ENCODE data around the gene COL11A2.

The COL11A2 gene

GRCh38 chr6:33198853-33199436 lies 6.7 kb upstream of the COL11A2 start:
- TF ChIP-seq POLR2AphosphoS5 (IDR thresholded peaks at IDR 0.05; ENCODE audit: borderline replicate concordance, low read depth, low read length) = no peak
- TF ChIP-seq EZH2 (IDR thresholded peaks at IDR 0.05) = no peak
- no peak for TF ChIP-seq FOXP2 (optimal IDR thresholded peaks at IDR 0.05; ENCODE audit: control extremely low read depth, extremely low read length, insufficient read depth)
- Histone ChIP-seq H3K4me3 (peak overlapping the region; percentile 90), H3K9ac (ENCODE audit: insufficient read length) (peak overlapping the region; percentile 97), H3K36me3 (ENCODE audit: insufficient read depth, low read length) (peaks cover 56% of the 10 kb centered on the region), H3K9me3 (ENCODE audit: low read depth, low read length) (no peaks in the 10 kb centered on the region), H3K27ac (no peak overlapping the region)
- DNase-seq (ENCODE audit: low read depth, low spot score) = no peak

GRCh38 chr6:33198159-33198852 lies 6.0 kb upstream of the COL11A2 start:
- Histone ChIP-seq H3K9ac (ENCODE audit: insufficient read length) (no peak overlapping the region), H3K27ac (no peak overlapping the region; the same call in 1 of the 2 replicates), H3K4me3 (no peak overlapping the region), H3K36me3 (ENCODE audit: insufficient read depth, low read length) (peaks cover 51% of the 10 kb centered on the region), H3K9me3 (ENCODE audit: low read depth, low read length) (no peaks in the 10 kb centered on the region)
- TF ChIP-seq POLR2AphosphoS5 (IDR thresholded peaks at IDR 0.05; ENCODE audit: borderline replicate concordance, low read depth, low read length) (no peak), FOXP2 (optimal IDR thresholded peaks at IDR 0.05; ENCODE audit: control extremely low read depth, extremely low read length, insufficient read depth) (no peak), EZH2 (IDR thresholded peaks at IDR 0.05) (no peak)
- DNase-seq (ENCODE audit: low read depth, low spot score) = no peak

GRCh38 chr6:33197431-33198048 lies 5.3 kb upstream of the COL11A2 start:
- TF ChIP-seq POLR2AphosphoS5 (IDR thresholded peaks at IDR 0.05; ENCODE audit: borderline replicate concordance, low read depth, low read length) = no peak
- no peak for TF ChIP-seq EZH2 (IDR thresholded peaks at IDR 0.05)
- no peak for TF ChIP-seq FOXP2 (optimal IDR thresholded peaks at IDR 0.05; ENCODE audit: control extremely low read depth, extremely low read length, insufficient read depth)
- peaks cover 43% of the 10 kb centered on the region for H3K36me3 ChIP-seq (ENCODE audit: insufficient read depth, low read length)
- H3K9ac ChIP-seq (ENCODE audit: insufficient read length) = no peak overlapping the region
- no peak overlapping the region; the same call in 1 of the 2 replicates for H3K27ac ChIP-seq
- H3K4me3 ChIP-seq = no peak overlapping the region
- H3K9me3 ChIP-seq (ENCODE audit: low read depth, low read length) = no peaks in the 10 kb centered on the region
- no peak for DNase-seq (ENCODE audit: low read depth, low spot score)

GRCh38 chr6:33195304-33196165 lies 3.3 kb upstream of the COL11A2 start:
- Histone ChIP-seq H3K9ac (ENCODE audit: insufficient read length) (no peak overlapping the region), H3K36me3 (ENCODE audit: insufficient read depth, low read length) (peaks cover 30% of the 10 kb centered on the region), H3K9me3 (ENCODE audit: low read depth, low read length) (no peaks in the 10 kb centered on the region), H3K4me3 (no peak overlapping the region), H3K27ac (no peak overlapping the region)
- no peak for DNase-seq (ENCODE audit: low read depth, low spot score)
- no peak for TF ChIP-seq FOXP2 (optimal IDR thresholded peaks at IDR 0.05; ENCODE audit: control extremely low read depth, extremely low read length, insufficient read depth)
- no peak for TF ChIP-seq POLR2AphosphoS5 (IDR thresholded peaks at IDR 0.05; ENCODE audit: borderline replicate concordance, low read depth, low read length)
- TF ChIP-seq EZH2 (IDR thresholded peaks at IDR 0.05) = no peak

- DNase-seq (ENCODE audit: low read depth, low spot score) = no peak
- H3K9me3 ChIP-seq (ENCODE audit: low read depth, low read length) = no peaks in the 10 kb centered on the region
Observed at GRCh38 chr6:33194431-33194979, 2.2 kb upstream of the COL11A2 start.

GRCh38 chr6:33193619-33194018 lies 1.4 kb upstream of the COL11A2 start:
- H3K4me3 ChIP-seq = no peak overlapping the region
- no peak overlapping the region for H3K27ac ChIP-seq
- H3K36me3 ChIP-seq (ENCODE audit: insufficient read depth, low read length) = peaks cover 30% of the 10 kb centered on the region
- no peaks in the 10 kb centered on the region for H3K9me3 ChIP-seq (ENCODE audit: low read depth, low read length)
- no peak for TF ChIP-seq FOXP2 (optimal IDR thresholded peaks at IDR 0.05; ENCODE audit: control extremely low read depth, extremely low read length, insufficient read depth)
- no peak for TF ChIP-seq EZH2 (IDR thresholded peaks at IDR 0.05)
- no peak for TF ChIP-seq POLR2AphosphoS5 (IDR thresholded peaks at IDR 0.05; ENCODE audit: borderline replicate concordance, low read depth, low read length)
- no peak for DNase-seq (ENCODE audit: low read depth, low spot score)
- no peak overlapping the region for H3K9ac ChIP-seq (ENCODE audit: insufficient read length)

More at GRCh38 chr6:33194431-33194979, 2.2 kb upstream of the COL11A2 start:
- Histone ChIP-seq H3K36me3 (ENCODE audit: insufficient read depth, low read length) (peaks cover 30% of the 10 kb centered on the region), H3K9ac (ENCODE audit: insufficient read length) (no peak overlapping the region), H3K4me3 (no peak overlapping the region), H3K27ac (no peak overlapping the region)
- TF ChIP-seq EZH2 (IDR thresholded peaks at IDR 0.05) (no peak), FOXP2 (optimal IDR thresholded peaks at IDR 0.05; ENCODE audit: control extremely low read depth, extremely low read length, insufficient read depth) (no peak), POLR2AphosphoS5 (IDR thresholded peaks at IDR 0.05; ENCODE audit: borderline replicate concordance, low read depth, low read length) (no peak)

GRCh38 chr6:33192671-33193602 lies 670 bp upstream of the COL11A2 start:
- H3K4me3 ChIP-seq = peak overlapping the region; percentile 3; the same call in 1 of the 2 replicates

More at GRCh38 chr6:33192671-33193602, 670 bp upstream of the COL11A2 start:
- no peaks in the 10 kb centered on the region for H3K9me3 ChIP-seq (ENCODE audit: low read depth, low read length)
- H3K36me3 ChIP-seq (ENCODE audit: insufficient read depth, low read length) = peaks cover 30% of the 10 kb centered on the region
- TF ChIP-seq EZH2 (IDR thresholded peaks at IDR 0.05) = no peak
- no peak for TF ChIP-seq FOXP2 (optimal IDR thresholded peaks at IDR 0.05; ENCODE audit: control extremely low read depth, extremely low read length, insufficient read depth)
- peak; percentile 41; the same call in 1 of the 2 replicates for TF ChIP-seq POLR2AphosphoS5 (IDR thresholded peaks at IDR 0.05; ENCODE audit: borderline replicate concordance, low read depth, low read length)
- DNase-seq (ENCODE audit: low read depth, low spot score) = no peak
- peak overlapping the region; percentile 37 for H3K9ac ChIP-seq (ENCODE audit: insufficient read length)
- no peak overlapping the region for H3K27ac ChIP-seq

Measured in SK-N-MC (cell line).